Measurements from ENCODE around the gene SPEM3. TPM values are rescaled to one million over a fixed set of nuclear protein-coding genes. Genes with fewer than 3 reads are reported as not detected.

Gene SPEM3
- total and polyA plus RNA-seq, 3 donors from 2014 or later: 5.7 to 63.0 (median 18.8) TPM

- Histone ChIP-seq H3K27me3 (no peaks in the 10 kb centered on the region), H3K9me3 (no peaks in the 10 kb centered on the region), H3K4me1 (no peaks in the 10 kb centered on the region), H3K27ac (no peak overlapping the region), H3K36me3 (ENCODE audit: low read depth, missing control alignments) (no peaks in the 10 kb centered on the region), H3K4me3 (no peak overlapping the region)
- WGBS, 2 donors: 73 to 91% methylated on average over 5 to 18 of the region's 18 CpGs
- intact Hi-C loops (cut with DNase I; ENCODE audit: low total_unique reads): no loop called here
- TF ChIP-seq, protein P1, sequence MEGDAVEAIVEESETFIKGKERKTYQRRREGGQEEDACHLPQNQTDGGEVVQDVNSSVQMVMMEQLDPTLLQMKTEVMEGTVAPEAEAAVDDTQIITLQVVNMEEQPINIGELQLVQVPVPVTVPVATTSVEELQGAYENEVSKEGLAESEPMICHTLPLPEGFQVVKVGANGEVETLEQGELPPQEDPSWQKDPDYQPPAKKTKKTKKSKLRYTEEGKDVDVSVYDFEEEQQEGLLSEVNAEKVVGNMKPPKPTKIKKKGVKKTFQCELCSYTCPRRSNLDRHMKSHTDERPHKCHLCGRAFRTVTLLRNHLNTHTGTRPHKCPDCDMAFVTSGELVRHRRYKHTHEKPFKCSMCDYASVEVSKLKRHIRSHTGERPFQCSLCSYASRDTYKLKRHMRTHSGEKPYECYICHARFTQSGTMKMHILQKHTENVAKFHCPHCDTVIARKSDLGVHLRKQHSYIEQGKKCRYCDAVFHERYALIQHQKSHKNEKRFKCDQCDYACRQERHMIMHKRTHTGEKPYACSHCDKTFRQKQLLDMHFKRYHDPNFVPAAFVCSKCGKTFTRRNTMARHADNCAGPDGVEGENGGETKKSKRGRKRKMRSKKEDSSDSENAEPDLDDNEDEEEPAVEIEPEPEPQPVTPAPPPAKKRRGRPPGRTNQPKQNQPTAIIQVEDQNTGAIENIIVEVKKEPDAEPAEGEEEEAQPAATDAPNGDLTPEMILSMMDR (IDR thresholded peaks at IDR 0.05): no peak
- no peak for TF ChIP-seq POLR2A (IDR thresholded peaks at IDR 0.05)
- no peak for DNase-seq
Observed at GRCh38 chr17:7418472-7419152, 10.0 kb upstream of the SPEM3 start.

DNA sequence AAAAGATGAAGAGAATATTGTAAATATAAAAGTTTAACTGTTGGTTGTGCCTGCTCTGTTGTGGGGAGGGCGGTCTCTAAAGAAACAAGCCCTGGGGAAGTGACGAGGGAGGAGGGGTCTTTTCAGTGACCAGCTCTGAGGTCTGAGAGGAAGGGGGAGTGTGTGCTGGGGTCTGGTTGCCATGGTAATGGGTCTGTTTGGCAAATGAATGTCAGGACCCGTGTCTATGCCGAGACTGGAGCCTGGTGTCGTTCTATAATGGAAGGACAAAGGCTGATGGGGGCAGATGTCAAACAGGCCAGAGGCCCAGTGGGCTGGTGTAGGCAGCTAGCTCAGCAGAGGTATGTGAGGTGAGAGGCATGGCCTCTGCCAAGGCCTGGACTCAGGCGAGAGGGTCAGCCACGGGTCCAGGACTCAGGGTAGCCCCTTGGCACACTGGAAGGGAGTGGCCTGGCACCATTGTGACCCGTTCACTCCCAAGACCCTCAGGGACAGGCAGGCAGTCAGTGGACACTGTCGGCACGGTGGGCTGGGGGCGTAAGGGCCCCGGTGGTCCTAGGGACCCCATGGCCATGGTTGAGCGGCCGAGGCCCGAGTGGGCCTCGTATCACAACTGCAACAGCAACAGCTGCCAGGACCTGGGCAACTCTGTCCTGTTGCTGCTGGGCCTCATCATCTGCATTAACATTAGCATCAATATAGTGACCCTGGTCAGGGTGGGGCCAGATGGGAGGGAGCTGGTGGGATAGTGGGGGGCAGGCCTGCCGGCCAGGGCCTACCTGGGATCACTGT is 8.6 kb upstream of the SPEM3 start, which contains the start of gene SPEM1:
Gene SPEM1, plus strand, starts transcription at position 506 of the 792 bp plus-strand sequence. Its CDS starts 61 bp downstream, at position 567.
- intact Hi-C loops (cut with DNase I; ENCODE audit: low total_unique reads): no loop called here
- H3K4me1 ChIP-seq: no peaks in the 10 kb centered on the region
- H3K27me3 ChIP-seq: no peaks in the 10 kb centered on the region
- TF ChIP-seq POLR2A (IDR thresholded peaks at IDR 0.05): no peak
- TF ChIP-seq, protein P1 (IDR thresholded peaks at IDR 0.05): no peak
- 79 to 81% methylated on average over 9 to 17 of the region's 17 CpGs for WGBS, 2 donors
- no peak within 1 kb of the TSS for H3K27ac ChIP-seq
- no peaks in the 10 kb centered on the region for H3K9me3 ChIP-seq
- no peak for DNase-seq
- no peaks in the 10 kb centered on the region for H3K36me3 ChIP-seq (ENCODE audit: low read depth, missing control alignments)
- H3K4me3 ChIP-seq: no peak within 1 kb of the TSS

DNA sequence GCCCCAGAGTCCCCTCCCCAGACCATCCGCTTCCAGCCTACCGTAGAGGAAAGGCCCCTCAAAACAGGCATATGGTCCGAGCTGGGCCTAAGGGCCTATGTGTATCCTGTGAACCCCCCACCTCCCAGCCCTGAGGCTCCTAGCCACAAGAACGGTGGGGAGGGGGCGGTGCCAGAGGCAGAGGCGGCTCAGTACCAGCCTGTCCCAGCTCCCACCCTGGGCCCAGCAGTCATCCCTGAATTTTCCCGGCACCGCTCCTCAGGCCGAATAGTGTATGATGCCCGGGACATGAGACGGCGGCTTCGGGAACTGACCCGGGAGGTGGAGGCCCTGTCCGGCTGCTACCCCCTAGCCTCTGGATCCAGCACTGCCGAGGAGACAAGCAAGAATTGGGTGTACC is 7.5 kb upstream of the SPEM3 start:
- no peak overlapping the region for H3K27ac ChIP-seq
- no peaks in the 10 kb centered on the region for H3K9me3 ChIP-seq
- TF ChIP-seq, protein P1 (IDR thresholded peaks at IDR 0.05): no peak
- no peak for TF ChIP-seq POLR2A (IDR thresholded peaks at IDR 0.05)
- H3K27me3 ChIP-seq: no peaks in the 10 kb centered on the region
- 91 to 94% methylated on average over 15 to 16 of the region's 16 CpGs for WGBS, 2 donors
- H3K36me3 ChIP-seq (ENCODE audit: low read depth, missing control alignments): no peaks in the 10 kb centered on the region
- H3K4me3 ChIP-seq: no peak overlapping the region
- no peak for DNase-seq
- H3K4me1 ChIP-seq: no peaks in the 10 kb centered on the region
- intact Hi-C loops (cut with DNase I; ENCODE audit: low total_unique reads): no loop called here

- intact Hi-C loops (cut with DNase I; ENCODE audit: low total_unique reads): no loop called here
- TF ChIP-seq, protein P1 (IDR thresholded peaks at IDR 0.05): no peak
- no peak for TF ChIP-seq POLR2A (IDR thresholded peaks at IDR 0.05)
- Histone ChIP-seq H3K9me3 (no peaks in the 10 kb centered on the region), H3K36me3 (ENCODE audit: low read depth, missing control alignments) (no peaks in the 10 kb centered on the region), H3K4me1 (no peaks in the 10 kb centered on the region), H3K27ac (no peak overlapping the region), H3K4me3 (no peak overlapping the region), H3K27me3 (no peaks in the 10 kb centered on the region)
- no peak for DNase-seq
- 77 to 84% methylated on average over 4 of the region's 4 CpGs for WGBS, 2 donors
Observed at GRCh38 chr17:7423679-7424078, 5.0 kb upstream of the SPEM3 start.
